ENCODE data around the gene CYP2W1. TPM values are rescaled to one million over a fixed set of nuclear protein-coding genes. Genes with fewer than 3 reads are reported as not detected.

CYP2W1 gene
- total and polyA plus RNA-seq, 4 donors: 0.05 to 8.1 TPM; not detected in 2

- WGBS, 2 donors: 81 to 88% methylated on average over 19 of the region's 19 CpGs
These were observed 6.1 kb upstream of the CYP2W1 start for GRCh38 chr7:976901-977325.

GRCh38 chr7:977326-978048 is 5.5 kb upstream of the CYP2W1 start:
- Histone ChIP-seq H3K9me3 (ENCODE audit: control insufficient read depth in 4 of 4, insufficient read depth in 3 of 4, low read length in 3 of 4) (no peaks in the 10 kb centered on the region), H3K9ac (ENCODE audit: insufficient read depth in 1 of 2, low read length in 2 of 2) (peak overlapping the region in 1 of 2 donors; percentile 23), H3K36me3 (ENCODE audit: control insufficient read depth in 4 of 4, insufficient read depth in 4 of 4, low read length in 4 of 4) (peaks cover 0 to 4% (median 2%) of the 10 kb centered on the region in 4 donors), H3K27me3 (ENCODE audit: control insufficient read depth in 3 of 3, insufficient read depth in 3 of 3, low read length in 2 of 3) (no peaks in the 10 kb centered on the region), H3K27ac (ENCODE audit: low read depth in 1 of 2, low read length in 1 of 2) (no peak overlapping the region), H3K4me3 (no peak overlapping the region), H3K4me1 (ENCODE audit: control insufficient read depth in 5 of 5, insufficient read depth in 5 of 5, low read length in 5 of 5) (peaks cover 0 to 37% (median 6%) of the 10 kb centered on the region in 5 donors)
- WGBS, 2 donors: 70 to 73% methylated on average over 19 of the region's 19 CpGs
- ATAC-seq (ENCODE audit: insufficient read depth, low FRiP score) (no peak), DNase-seq (peak; percentile 64 to 88 (median 77))
- no peak for TF ChIP-seq CTCF (IDR thresholded peaks at IDR 0.05; ENCODE audit: control extremely low read depth, extremely low read depth)

More at GRCh38 chr7:976901-977325, 6.1 kb upstream of the CYP2W1 start:
- Histone ChIP-seq H3K9ac (ENCODE audit: insufficient read depth in 1 of 2, low read length in 2 of 2) (no peak overlapping the region), H3K27me3 (ENCODE audit: control insufficient read depth in 3 of 3, insufficient read depth in 3 of 3, low read length in 2 of 3) (no peaks in the 10 kb centered on the region), H3K4me1 (ENCODE audit: control insufficient read depth in 5 of 5, insufficient read depth in 5 of 5, low read length in 5 of 5) (peaks cover 0 to 35% (median 9%) of the 10 kb centered on the region in 5 donors), H3K9me3 (ENCODE audit: control insufficient read depth in 4 of 4, insufficient read depth in 3 of 4, low read length in 3 of 4) (no peaks in the 10 kb centered on the region), H3K36me3 (ENCODE audit: control insufficient read depth in 4 of 4, insufficient read depth in 4 of 4, low read length in 4 of 4) (peaks cover 3 to 8% (median 6%) of the 10 kb centered on the region in 4 donors), H3K4me3 (no peak overlapping the region), H3K27ac (ENCODE audit: low read depth in 1 of 2, low read length in 1 of 2) (no peak overlapping the region)
- no peak for TF ChIP-seq CTCF (IDR thresholded peaks at IDR 0.05; ENCODE audit: control extremely low read depth, extremely low read depth)
- ATAC-seq (ENCODE audit: insufficient read depth, low FRiP score) (no peak), DNase-seq (no peak)

- Histone ChIP-seq H3K9me3 (ENCODE audit: control insufficient read depth in 4 of 4, insufficient read depth in 3 of 4, low read length in 3 of 4) (no peaks in the 10 kb centered on the region), H3K36me3 (ENCODE audit: control insufficient read depth in 4 of 4, insufficient read depth in 4 of 4, low read length in 4 of 4) (peaks cover 0 to 1% (median under 1%) of the 10 kb centered on the region in 4 donors), H3K4me3 (no peak overlapping the region), H3K9ac (ENCODE audit: insufficient read depth in 1 of 2, low read length in 2 of 2) (peak overlapping the region in 1 of 2 donors; percentile 23), H3K27ac (ENCODE audit: low read depth in 1 of 2, low read length in 1 of 2) (no peak overlapping the region), H3K4me1 (ENCODE audit: control insufficient read depth in 5 of 5, insufficient read depth in 5 of 5, low read length in 5 of 5) (peaks cover 0 to 38% (median 6%) of the 10 kb centered on the region in 5 donors), H3K27me3 (ENCODE audit: control insufficient read depth in 3 of 3, insufficient read depth in 3 of 3, low read length in 2 of 3) (no peaks in the 10 kb centered on the region)
- WGBS, 2 donors: 75 to 87% methylated on average over 7 of the region's 7 CpGs
- ATAC-seq (ENCODE audit: insufficient read depth, low FRiP score): no peak
- TF ChIP-seq CTCF (IDR thresholded peaks at IDR 0.05; ENCODE audit: control extremely low read depth, extremely low read depth): no peak
- DNase-seq: no peak
These were observed 5.0 kb upstream of the CYP2W1 start for GRCh38 chr7:978049-978346.
